Measurements from ENCODE around the gene SNAPC5. TPM values are rescaled to one million over a fixed set of nuclear protein-coding genes. Genes with fewer than 3 reads are reported as not detected.
"Not testable (repeated sequence)": the region's sequence is repeated elsewhere in the genome, so short reads cannot be mapped to it uniquely, and the experiment has no call there.

SNAPC5 gene
- total and polyA plus RNA-seq, 2 experiments from 2014 or later = 5.3 to 23.2 TPM

DNA sequence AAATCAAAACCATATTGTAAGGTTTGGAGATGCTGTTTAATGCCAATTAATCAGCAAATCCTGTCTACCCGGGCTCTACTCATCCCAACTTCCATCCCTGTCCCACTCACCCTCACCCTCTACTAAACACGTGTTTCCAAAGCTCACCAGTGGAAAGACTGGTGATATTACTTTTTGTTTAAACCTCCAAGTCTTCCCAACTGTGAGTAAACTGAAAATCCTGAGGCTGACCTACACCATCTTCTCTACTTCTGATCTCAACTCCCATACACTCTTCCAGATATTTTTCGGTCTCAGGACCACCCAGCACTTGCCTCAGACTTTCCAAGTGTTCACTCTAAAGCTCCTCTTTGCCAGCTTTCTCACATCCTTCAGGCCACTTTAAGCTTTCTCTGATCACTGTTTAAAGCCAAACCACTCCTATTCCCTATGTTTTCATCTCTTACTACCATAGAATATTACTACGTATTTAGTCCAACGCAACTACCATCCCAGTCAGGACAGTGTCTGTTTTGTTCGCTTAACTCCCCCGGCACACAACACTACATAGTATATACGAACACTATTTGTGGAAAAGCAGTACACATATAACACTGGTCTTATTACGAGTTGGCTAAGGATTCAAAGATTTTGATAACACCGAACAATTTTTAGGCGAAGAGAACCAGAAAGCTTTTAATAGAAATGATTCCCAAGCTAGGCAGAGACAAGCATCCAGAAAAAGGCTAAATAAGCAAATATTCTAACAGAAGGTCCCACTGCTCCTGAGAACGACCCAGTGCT is 6.4 kb upstream of the SNAPC5 start:
- 0 out of 2 replicates have a peak, but pooled peaks cover 11% of the 10 kb centered on the region for H4K20me1 ChIP-seq (ENCODE audit: insufficient read depth)
- H3K9me3 ChIP-seq (ENCODE audit: low read depth) = no peaks in the 10 kb centered on the region
- H3K79me2 ChIP-seq (ENCODE audit: insufficient read depth) = peaks cover 92% of the 10 kb centered on the region
- H3K4me3 ChIP-seq = peak overlapping the region; percentile 99
- in situ Hi-C loops (cut with MboI) = no loop called here
- peaks cover 54% of the 10 kb centered on the region for H3F3A ChIP-seq (ENCODE audit: insufficient read depth)
- no peaks in the 10 kb centered on the region for H3K27me3 ChIP-seq (replicated peaks; ENCODE audit: insufficient read depth)
- 0 to 1% methylated on average over 12 of the region's 12 CpGs for WGBS, 2 experiments (ENCODE audit: low coverage in 1 of 2, low lambda C conversion rate in 2 of 2, missing lambda C conversion rate in 2 of 2)
- no peak for TF ChIP-seq EZH2 (IDR thresholded peaks at IDR 0.05; ENCODE audit: insufficient read depth, poor library complexity, severe bottlenecking)
- no peak for TF ChIP-seq EZH2phosphoT487 (IDR thresholded peaks at IDR 0.05; ENCODE audit: insufficient read depth, low read depth)
- H3K4me1 ChIP-seq (ENCODE audit: insufficient read depth) = peaks cover 20% of the 10 kb centered on the region
- H3K9ac ChIP-seq = peak overlapping the region; percentile 97
- no peaks in the 10 kb centered on the region for H3K9me2 ChIP-seq (ENCODE audit: insufficient read depth)
- peak overlapping the region; percentile 93 for H2AFZ ChIP-seq
- peak overlapping the region; percentile 93 for H3K27ac ChIP-seq
- H3K4me2 ChIP-seq (ENCODE audit: unreplicated experiment) = peak overlapping the region; percentile 93
- DNase-seq = peak; percentile 42
- peaks cover 45% of the 10 kb centered on the region for H3K36me3 ChIP-seq (ENCODE audit: low read depth)

GRCh38 chr15:66503041-66503648 is 5.6 kb upstream of the SNAPC5 start:
- H3K4me1 ChIP-seq (ENCODE audit: insufficient read depth) = peaks cover 20% of the 10 kb centered on the region
- in situ Hi-C loops (cut with MboI); H3K9me2 ChIP-seq (ENCODE audit: insufficient read depth); H3K9me3 ChIP-seq (ENCODE audit: low read depth); H3K27me3 ChIP-seq (replicated peaks; ENCODE audit: insufficient read depth); H2AFZ ChIP-seq: not testable (repeated sequence)
- WGBS, 2 experiments (ENCODE audit: low coverage in 1 of 2, low lambda C conversion rate in 2 of 2, missing lambda C conversion rate in 2 of 2) = 31 to 36% methylated on average over 13 of the region's 13 CpGs
- H3K4me2 ChIP-seq (ENCODE audit: unreplicated experiment) = peak overlapping the region; percentile 93
- 0 out of 2 replicates have a peak, but pooled peaks cover 11% of the 10 kb centered on the region for H4K20me1 ChIP-seq (ENCODE audit: insufficient read depth)
- peaks cover 54% of the 10 kb centered on the region for H3K36me3 ChIP-seq (ENCODE audit: low read depth)
- H3F3A ChIP-seq (ENCODE audit: insufficient read depth) = peaks cover 62% of the 10 kb centered on the region
- peak; percentile 76 for DNase-seq
- H3K9ac ChIP-seq = peak overlapping the region; percentile 97
- H3K4me3 ChIP-seq = peak overlapping the region; percentile 99
- peak overlapping the region; percentile 93 for H3K27ac ChIP-seq
- H3K79me2 ChIP-seq (ENCODE audit: insufficient read depth) = peaks cover 83% of the 10 kb centered on the region

DNA sequence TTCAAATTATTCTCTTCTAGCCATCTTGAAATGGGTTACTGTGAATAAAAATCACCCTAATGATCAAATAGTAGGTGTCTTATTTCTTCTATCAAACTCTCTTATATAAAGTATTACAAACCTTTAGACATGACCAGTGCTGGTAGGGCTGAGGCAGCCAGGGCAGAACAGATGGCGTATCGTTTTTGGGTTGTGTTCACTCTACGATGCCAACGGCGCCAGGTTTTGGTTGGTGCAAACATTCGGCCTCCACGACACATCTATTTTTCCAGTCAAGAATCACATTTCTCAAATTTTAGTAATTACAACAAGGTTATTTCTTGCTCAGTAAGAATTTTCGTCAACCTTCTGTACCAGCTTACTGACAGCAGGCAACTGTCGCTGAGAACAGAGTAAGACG is 4.9 kb upstream of the SNAPC5 start:
- peak overlapping the region; percentile 97 for H3K9ac ChIP-seq
- H3K9me3 ChIP-seq (ENCODE audit: low read depth) = no peaks in the 10 kb centered on the region
- peaks cover 55% of the 10 kb centered on the region for H3K36me3 ChIP-seq (ENCODE audit: low read depth)
- peak overlapping the region; percentile 93 for H3K4me2 ChIP-seq (ENCODE audit: unreplicated experiment)
- no peaks in the 10 kb centered on the region for H3K27me3 ChIP-seq (replicated peaks; ENCODE audit: insufficient read depth)
- H3K4me1 ChIP-seq (ENCODE audit: insufficient read depth) = peaks cover 20% of the 10 kb centered on the region
- WGBS, 2 experiments (ENCODE audit: low coverage in 1 of 2, low lambda C conversion rate in 2 of 2, missing lambda C conversion rate in 2 of 2) = 57 to 63% methylated on average over 10 of the region's 10 CpGs
- peak overlapping the region; percentile 99 for H3K4me3 ChIP-seq
- no peaks in the 10 kb centered on the region for H3K9me2 ChIP-seq (ENCODE audit: insufficient read depth)
- H3K79me2 ChIP-seq (ENCODE audit: insufficient read depth) = peaks cover 77% of the 10 kb centered on the region
- in situ Hi-C loops (cut with MboI) = no loop called here
- H2AFZ ChIP-seq = no peak overlapping the region
- 0 out of 2 replicates have a peak, but pooled peaks cover 11% of the 10 kb centered on the region for H4K20me1 ChIP-seq (ENCODE audit: insufficient read depth)
- peak overlapping the region; percentile 93 for H3K27ac ChIP-seq
- DNase-seq = no peak
- peaks cover 65% of the 10 kb centered on the region for H3F3A ChIP-seq (ENCODE audit: insufficient read depth)
- TF ChIP-seq EZH2 (IDR thresholded peaks at IDR 0.05; ENCODE audit: insufficient read depth, poor library complexity, severe bottlenecking) (no peak), EZH2phosphoT487 (IDR thresholded peaks at IDR 0.05; ENCODE audit: insufficient read depth, low read depth) (no peak)

GRCh38 chr15:66500346-66500745 is 2.8 kb upstream of the SNAPC5 start:
- H3K9me2 ChIP-seq (ENCODE audit: insufficient read depth); DNase-seq; H3K4me3 ChIP-seq; H3K9me3 ChIP-seq (ENCODE audit: low read depth); H2AFZ ChIP-seq; H3K4me2 ChIP-seq (ENCODE audit: unreplicated experiment); in situ Hi-C loops (cut with MboI); H3K27me3 ChIP-seq (replicated peaks; ENCODE audit: insufficient read depth): not testable (repeated sequence)
- H4K20me1 ChIP-seq (ENCODE audit: insufficient read depth) = 0 out of 2 replicates have a peak, but pooled peaks cover 11% of the 10 kb centered on the region
- peaks cover 73% of the 10 kb centered on the region for H3K79me2 ChIP-seq (ENCODE audit: insufficient read depth)
- H3K36me3 ChIP-seq (ENCODE audit: low read depth) = peaks cover 55% of the 10 kb centered on the region
- 91 to 92% methylated on average over 7 of the region's 7 CpGs for WGBS, 2 experiments (ENCODE audit: low coverage in 1 of 2, low lambda C conversion rate in 2 of 2, missing lambda C conversion rate in 2 of 2)
- peaks cover 12% of the 10 kb centered on the region for H3K4me1 ChIP-seq (ENCODE audit: insufficient read depth)
- 0 out of 2 replicates have a peak overlapping the region, but pooled peaks have one; percentile 12 for H3K27ac ChIP-seq
- peaks cover 66% of the 10 kb centered on the region for H3F3A ChIP-seq (ENCODE audit: insufficient read depth)
- peak overlapping the region; percentile 7; the same call in 1 of the 2 replicates for H3K9ac ChIP-seq
